GM18907 (cell line): Measurements from ENCODE around the gene NKTR.

Experiments used
- ATAC-seq: cut with Tn5 transposase; IDR thresholded peaks from one replicate; pipeline ENCODE4 v1.9.1; 2021; ENCODE audit warnings: mild to moderate bottlenecking, moderate library complexity; ENCODE audit not compliant: unreplicated experiment

The NKTR gene

DNA sequence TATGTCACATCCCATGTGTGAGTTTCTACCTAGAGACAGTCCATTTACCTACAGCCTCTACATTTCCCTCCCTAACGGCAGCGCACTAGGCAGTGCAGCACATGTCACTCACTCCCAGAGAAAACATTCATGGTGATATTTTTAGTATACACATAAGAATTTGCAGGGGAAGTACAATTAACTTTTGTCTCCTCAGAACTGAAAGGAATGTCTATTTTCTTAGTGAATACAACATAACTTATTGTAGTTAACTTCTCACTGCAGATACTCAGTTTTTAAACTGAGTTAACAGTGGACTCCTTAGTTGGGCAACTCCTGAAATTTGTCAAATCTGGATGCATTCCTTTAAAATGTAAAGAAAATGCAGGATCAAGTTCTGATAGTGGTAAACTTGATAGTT is 48.5 kb downstream of the NKTR start:
- ATAC-seq, result no peak

DNA sequence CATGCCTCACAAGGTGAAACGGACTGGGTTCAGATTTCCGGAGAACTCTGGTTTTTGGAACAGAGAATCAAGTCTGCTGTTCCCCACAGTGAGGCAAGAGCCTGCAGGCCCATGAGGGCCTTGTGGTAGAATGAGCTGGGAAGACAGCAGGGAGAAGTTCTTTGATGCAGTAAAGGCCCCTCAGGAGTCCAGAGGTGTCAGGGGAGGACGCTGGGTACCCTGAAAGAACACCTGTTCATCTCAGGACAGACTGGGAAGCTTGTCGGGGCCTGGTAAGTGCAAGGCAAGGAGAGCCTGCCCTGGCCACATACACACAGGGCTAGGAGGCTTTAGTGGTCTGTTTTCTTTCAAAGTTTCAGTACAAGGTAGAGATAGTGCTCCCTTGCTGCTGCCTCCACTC is 49.3 kb downstream of the NKTR start:
- ATAC-seq, result no peak

- no peak for ATAC-seq
Measured at GRCh38 chr3:42651248-42652091, 51.0 kb downstream of the NKTR start.

DNA sequence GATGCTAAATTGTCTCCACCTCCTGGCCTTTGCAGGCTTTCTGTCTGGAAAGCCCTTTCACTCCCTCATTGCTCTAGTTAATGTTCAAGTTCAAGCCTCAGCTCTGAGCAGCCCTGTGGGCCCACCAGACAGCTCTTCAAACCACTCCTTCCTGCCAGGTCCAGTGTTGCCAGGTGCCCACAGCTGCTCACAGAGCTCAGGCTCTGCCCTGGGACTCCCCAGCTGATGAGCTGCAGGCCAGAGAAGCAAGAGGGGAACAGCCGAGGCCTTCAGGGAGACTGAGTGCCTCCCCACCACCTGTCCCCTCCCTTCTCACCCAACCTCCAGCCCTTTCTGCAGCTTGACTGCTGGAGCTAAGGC is 51.7 kb downstream of the NKTR start:
- ATAC-seq, result peak; percentile 38

DNA sequence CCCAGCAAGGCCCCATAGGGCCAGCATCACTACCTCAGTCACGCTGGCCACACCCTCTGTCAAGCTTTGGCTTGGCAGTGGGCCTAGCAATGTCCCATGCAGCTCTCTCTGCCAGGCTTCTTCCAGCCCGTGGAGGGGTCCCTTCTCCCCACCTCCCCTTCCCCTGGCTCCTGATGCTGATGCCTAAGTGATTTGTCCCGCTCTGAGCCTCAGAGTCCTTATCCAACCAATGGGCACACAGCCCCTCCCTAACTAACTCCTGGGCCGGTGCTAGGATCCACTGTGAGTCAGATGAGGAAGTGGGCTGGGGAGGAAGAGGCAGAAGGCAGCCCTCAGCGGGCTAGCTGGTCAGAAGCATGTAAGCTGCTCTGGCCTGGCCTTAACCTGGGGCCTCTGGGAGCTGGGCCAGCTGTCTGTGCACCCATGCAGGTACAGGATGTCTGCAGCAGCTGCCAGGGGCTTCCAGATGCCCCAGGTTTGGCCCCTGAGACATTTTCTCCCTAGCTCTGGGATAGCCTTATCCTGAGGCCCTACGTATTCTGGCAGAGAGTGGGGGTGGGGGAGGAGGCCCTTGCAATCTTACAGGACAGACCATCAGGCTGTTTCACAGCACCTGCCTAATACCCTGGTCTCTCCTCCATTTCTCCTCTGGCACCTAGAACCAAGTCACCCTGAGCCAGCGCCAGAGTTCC is 52.3 kb downstream of the NKTR start:
- peak; percentile 83 for ATAC-seq

GRCh38 chr3:42653303-42653559 is 52.7 kb downstream of the NKTR start:
- no peak for ATAC-seq

- no peak for ATAC-seq
Measured at GRCh38 chr3:42653560-42654330, 53.3 kb downstream of the NKTR start, which contains the start of gene ZBTB47. ZBTB47 (plus strand) TSS chr3:42653697; CDS start chr3:42658356, 4,659 bp downstream.

DNA sequence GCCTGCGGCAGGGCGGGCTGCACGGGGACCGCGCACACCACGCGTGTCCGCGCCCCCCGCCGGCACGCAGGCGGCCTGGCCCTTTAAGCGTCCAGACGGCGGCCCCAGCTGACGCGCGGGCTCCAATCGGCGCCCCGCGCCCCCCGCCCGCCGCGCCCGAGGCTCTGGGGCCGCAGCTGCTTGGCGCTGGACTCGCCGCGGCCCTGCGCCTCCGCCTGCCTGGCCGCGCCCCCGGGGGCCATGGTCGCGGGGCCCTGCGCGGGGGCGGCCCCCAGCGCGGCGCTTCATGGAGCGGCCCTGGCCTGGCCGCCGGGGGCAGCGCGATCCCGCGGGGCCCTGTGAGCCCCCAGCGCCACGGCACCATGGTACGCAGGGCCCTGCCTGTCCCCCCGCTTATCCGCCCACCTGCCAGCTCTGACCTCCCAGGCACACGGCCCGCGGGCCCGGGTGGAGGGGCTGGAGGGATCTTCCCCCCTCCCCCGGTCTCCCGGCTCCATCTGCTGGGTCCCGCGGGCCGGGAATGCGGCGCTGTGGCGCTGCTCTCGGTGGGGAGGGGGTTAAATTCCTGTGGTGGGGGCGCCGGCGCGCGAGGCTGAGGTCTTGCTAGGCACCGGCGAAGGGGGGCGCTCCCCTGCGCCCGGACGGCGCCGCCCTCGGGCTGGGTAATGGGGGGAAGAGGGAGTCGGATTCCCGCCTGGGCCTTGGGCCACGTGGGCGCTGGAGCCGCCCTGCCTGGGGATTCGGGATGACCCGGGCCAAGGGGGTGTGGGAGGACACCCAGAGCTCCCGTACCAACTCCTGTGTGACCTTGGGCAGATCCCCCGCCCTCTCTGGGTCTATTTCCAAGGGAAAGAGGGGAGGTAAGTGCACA is 54.1 kb downstream of the NKTR start:
- ATAC-seq, result no peak

DNA sequence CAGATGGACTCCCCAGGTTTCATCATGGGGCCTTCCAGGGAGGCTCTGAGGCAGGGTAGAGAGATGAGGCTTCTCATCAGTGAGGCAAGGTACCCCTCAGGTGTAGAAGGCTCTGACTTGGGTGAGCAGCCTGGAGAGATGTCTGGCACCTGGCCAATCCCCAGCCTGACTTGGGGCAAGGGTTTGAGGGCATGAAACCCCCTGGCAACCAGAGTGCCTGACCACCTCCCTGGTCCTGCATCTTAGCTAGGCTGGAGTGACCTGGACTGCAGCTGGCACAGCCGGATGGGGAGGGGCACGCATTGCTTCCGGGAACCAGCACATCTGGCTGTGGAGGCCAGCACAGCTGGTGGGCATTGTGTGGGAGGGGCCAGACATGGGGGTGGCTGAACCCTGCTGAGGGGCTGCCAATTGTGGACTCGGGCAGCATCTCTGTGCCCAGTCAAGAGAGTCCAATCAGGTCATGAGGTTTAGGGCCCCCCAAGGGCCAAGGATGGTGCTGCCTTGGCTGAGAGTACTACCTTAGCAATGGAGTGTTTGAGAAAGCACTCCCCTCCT is 54.9 kb downstream of the NKTR start:
- no peak for ATAC-seq

DNA sequence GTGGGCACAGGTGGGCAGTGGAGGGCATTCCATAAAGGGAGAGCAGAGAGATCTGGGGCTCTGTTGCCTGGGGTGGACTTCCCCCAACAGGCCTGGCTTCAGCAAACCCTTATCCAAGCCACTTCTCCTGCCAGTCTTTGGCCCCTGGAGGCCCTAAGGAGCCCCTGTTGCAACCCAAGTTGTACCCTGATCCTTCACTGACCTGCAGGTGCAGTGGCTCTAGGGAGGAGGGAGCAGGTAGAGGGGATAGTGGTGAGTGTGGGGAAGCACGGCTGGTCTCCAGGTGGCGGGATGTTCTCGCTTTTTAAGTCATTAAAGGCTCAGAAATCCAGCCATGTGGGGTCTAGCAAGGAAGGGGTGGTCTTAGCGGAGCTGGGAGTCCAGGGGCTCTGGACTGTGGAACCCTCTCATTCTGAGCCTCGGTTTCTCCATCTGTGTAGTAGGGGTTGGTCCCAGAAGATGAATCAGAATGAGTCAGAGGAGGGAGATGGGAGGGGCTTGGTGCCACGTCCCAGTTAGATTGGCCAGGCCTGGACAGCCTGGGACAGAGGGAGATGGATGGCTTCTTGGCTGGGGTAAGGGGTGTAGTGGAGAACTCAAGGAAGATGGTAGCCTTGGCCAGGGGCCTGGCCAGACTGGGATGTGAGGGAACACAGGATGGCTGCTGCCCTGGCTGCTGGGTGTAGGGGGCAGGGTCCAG is 55.6 kb downstream of the NKTR start:
- no peak for ATAC-seq

DNA sequence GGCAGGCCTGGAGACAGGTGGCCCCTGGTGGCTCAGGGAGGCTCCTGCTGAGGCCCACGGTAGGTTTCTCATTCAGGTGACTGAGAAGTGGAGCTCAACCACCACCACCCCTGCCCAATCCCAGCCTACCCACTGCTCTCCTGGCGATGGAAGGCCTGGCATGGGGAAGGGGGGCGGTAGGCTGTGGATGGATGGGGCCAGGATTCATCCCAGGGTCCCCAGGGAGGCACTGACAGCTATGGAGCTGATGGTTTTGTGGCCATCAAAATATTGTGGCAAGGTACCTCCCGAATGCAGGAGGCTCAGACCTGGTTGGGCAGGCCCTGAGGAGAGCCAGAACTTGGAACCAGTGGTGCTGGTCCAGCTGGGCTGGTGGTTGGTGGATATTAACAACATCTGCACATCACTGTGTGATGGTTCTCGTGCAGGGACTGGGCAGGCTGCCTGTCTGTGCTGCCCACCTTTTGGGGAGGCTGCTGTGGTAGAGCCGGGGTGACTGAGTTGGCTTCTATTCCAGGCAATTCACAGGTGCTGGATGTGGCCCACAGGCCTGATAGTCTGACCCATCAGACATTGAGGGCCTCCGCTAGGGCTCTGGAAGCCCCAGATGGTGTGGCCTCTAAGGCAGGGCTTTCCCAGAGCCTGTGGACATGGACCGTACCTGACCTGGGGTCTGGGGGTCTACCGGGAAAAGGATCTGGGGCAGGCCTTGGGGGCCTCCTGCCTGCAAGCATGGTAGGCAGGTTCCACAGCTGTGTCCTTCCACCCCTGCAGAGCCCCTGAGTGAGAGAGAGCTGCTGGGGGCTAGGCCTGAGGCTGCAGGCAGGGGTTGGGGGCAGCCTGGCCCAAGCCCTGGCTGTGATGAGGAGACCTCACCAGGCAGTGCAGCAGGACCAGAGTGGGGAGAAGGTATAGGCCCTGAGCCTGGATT is 56.5 kb downstream of the NKTR start:
- no peak for ATAC-seq

GRCh38 chr3:42657675-42658074 is 57.2 kb downstream of the NKTR start:
- no peak for ATAC-seq

DNA sequence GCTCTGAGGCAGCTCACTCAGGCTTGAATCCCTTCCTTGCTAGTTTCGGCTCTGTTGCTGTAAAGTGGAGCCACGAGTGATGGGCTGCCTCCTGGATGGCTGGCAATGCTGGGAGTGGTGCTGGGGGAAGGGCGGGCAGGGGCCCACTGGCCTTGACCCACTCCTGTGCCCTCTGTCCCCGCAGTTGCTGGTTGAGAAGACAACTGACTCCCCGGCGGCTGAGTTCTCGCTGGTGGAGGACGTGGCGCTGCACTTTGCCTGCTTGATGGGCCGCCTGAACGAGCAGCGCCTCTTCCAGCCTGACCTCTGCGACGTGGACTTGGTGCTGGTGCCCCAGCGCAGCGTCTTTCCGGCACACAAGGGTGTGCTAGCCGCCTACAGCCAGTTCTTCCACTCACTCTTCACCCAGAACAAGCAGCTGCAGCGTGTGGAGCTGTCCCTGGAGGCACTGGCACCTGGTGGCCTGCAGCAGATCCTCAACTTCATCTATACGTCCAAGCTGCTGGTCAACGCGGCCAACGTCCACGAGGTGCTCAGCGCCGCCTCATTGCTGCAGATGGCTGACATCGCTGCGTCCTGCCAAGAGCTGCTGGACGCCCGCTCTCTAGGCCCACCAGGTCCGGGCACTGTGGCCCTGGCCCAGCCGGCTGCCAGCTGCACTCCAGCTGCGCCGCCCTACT is 57.7 kb downstream of the NKTR start:
- ATAC-seq, result no peak

GRCh38 chr3:42658771-42659390 is 58.4 kb downstream of the NKTR start:
- ATAC-seq, result no peak

DNA sequence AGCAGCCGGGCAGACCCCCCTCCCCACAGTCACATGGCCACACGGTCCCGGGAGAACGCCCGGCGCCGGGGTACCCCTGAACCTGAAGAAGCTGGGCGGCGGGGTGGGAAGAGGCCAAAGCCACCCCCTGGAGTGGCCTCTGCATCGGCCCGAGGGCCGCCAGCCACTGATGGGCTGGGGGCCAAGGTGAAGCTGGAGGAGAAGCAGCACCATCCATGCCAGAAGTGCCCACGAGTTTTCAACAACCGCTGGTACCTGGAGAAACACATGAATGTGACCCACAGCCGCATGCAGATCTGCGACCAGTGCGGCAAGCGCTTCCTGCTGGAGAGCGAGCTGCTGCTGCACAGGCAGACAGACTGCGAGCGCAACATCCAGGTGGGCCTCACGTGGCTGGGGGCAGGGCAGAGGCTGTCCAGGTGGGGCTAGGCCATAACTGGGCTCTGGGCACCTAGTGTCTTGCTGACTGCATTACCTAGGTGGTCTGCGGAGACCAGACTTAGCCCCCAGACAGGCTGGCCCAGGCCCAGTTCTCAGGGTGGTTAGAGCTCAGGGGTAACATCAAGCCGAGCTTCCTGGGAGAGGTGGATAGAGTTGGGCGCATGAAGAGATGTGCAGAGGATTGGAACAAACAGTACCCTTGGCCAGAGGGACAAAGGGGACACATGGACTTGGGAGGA is 59.1 kb downstream of the NKTR start:
- no peak for ATAC-seq

DNA sequence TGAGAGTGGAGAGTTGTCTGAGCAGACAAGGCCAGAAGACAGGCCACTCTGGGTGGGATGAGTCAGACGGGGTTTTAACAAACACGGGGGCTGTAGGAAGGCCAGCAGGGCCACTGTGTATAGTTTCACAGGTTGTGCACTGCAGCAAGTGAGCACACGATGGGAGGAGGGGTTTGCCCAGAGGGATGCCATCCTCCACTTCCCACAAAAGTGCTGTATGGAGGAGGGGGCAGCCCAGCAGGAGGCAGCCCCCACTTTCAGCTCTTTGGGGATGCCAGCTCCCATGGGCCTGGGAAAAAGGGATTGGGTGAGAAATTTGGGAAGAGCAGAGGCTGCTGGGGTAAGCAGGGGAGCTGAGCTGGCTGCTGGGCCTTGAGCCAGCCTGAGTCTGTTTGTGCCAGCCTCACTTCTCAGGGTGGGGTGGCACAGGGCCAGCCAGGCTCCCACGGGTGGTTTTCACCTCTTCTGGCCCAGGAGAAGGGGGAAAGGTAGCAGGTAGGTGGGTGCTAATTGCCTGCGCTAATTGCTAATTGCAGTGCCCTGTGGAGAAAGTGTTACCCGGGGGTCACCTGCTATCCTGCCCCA is 59.7 kb downstream of the NKTR start:
- no peak for ATAC-seq

DNA sequence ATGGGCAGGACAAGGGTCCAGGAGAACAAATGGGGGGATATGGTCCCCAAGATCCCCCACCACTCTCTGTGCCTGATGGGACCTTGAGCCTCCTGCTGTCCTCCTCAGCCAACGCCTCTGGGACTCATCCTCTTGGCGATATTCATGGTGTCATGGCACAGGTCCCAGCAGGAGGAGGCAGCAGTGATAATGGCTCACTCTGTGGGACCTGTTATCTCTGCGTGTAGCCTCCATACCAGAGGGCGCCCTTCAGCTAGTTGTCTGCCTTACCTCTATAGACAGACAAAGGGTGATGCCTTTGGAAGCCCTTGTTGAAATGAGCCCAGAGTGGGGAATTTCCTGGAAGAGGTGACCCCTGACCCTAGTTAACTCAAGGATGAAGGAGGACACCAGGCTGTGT is 60.4 kb downstream of the NKTR start:
- ATAC-seq, result no peak
